ENCODE data around the gene MAGEB2. TPM values are rescaled to one million over a fixed set of nuclear protein-coding genes. Genes with fewer than 3 reads are reported as not detected.

The MAGEB2 gene
- total and polyA plus RNA-seq, 10 of the 15 experiments (the other 5 are each of a cell fraction or from before 2014, with no cell fraction given): not detected

DNA sequence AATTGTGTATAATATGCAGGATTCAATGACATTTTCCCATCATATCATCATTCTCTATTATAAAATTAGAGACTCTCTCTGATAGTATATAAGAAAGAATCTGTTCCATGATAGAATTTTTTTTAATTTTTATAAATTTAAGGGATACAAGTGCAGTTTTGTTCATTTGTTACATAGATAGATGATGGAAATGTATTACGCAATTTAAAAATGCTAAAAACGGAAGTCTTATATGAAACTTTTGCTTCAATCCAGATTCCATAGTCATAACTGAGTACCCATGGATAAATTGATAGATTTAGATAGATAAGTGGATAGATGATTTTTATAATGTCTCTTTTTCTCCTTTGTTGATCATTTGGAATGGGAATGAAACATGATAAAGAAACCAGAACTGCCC lies 24.9 kb upstream of the MAGEB2 start:
- Histone ChIP-seq H3K4me2 (ENCODE audit: control insufficient read depth, insufficient read depth) (no peak overlapping the region), H3K4me3 (no peak overlapping the region), H3K9ac (ENCODE audit: control insufficient read depth, insufficient read depth, low read length) (no peak overlapping the region), H4K20me1 (ENCODE audit: control insufficient read depth, insufficient read depth) (no peaks in the 10 kb centered on the region), H3K36me3 (ENCODE audit: control insufficient read depth in 2 of 2, insufficient read depth in 2 of 2, low read length in 1 of 2) (no peaks in the 10 kb centered on the region), H3K9me3 (replicated peaks; ENCODE audit: control insufficient read depth, insufficient read depth, low read length) (no peaks in the 10 kb centered on the region), H3K27me3 (replicated peaks in 1 of 2; ENCODE audit: control insufficient read depth in 2 of 2, insufficient read depth in 2 of 2, low read length in 1 of 2) (no peaks in the 10 kb centered on the region), H2AFZ (ENCODE audit: control insufficient read depth, low read depth, low read length) (no peak overlapping the region), H3K27ac (ENCODE audit: control insufficient read depth, insufficient read depth) (no peak overlapping the region), H3K79me2 (ENCODE audit: control insufficient read depth, insufficient read depth, low read length) (no peaks in the 10 kb centered on the region), H3K4me1 (ENCODE audit: control insufficient read depth, insufficient read depth, low read length) (no peaks in the 10 kb centered on the region)
- FAIRE-seq (no peak), DNase-seq (ENCODE audit: low read depth, low spot score) (no peak), ATAC-seq (no peak)
- in situ Hi-C loops (cut with MboI): no loop called here
- intact Hi-C loops (cut with micrococcal nuclease; ENCODE audit: unreplicated experiment): no loop called here
- ChIA-PET SMC1A (ENCODE audit: uncharacterized antibody, unreplicated experiment) (no interaction called here), RAD21 (ENCODE audit: unreplicated experiment) (no interaction called here), CTCF (no interaction called here), POLR2A (no interaction called here)
- 74% methylated on average over 2 of the region's 2 CpGs for WGBS (ENCODE audit: insufficient coverage, insufficient replicate concordance, low lambda C conversion rate, missing lambda C conversion rate)
- no TSS peak for BruUV-seq (replicated peaks)
- no peak for TF ChIP-seq MYB (IDR thresholded peaks at IDR 0.05; ENCODE audit: borderline replicate concordance, low read depth, low read length)
- TF ChIP-seq KDM1A (IDR thresholded peaks at IDR 0.05; ENCODE audit: borderline replicate concordance): no peak
- TF ChIP-seq WRNIP1 (IDR thresholded peaks at IDR 0.05; ENCODE audit: borderline replicate concordance, low read depth, low read length): no peak
- TF ChIP-seq, protein P1, sequence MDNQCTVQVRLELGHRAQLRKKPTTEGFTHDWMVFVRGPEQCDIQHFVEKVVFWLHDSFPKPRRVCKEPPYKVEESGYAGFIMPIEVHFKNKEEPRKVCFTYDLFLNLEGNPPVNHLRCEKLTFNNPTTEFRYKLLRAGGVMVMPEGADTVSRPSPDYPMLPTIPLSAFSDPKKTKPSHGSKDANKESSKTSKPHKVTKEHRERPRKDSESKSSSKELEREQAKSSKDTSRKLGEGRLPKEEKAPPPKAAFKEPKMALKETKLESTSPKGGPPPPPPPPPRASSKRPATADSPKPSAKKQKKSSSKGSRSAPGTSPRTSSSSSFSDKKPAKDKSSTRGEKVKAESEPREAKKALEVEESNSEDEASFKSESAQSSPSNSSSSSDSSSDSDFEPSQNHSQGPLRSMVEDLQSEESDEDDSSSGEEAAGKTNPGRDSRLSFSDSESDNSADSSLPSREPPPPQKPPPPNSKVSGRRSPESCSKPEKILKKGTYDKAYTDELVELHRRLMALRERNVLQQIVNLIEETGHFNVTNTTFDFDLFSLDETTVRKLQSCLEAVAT (IDR thresholded peaks at IDR 0.05): no peak
- TF ChIP-seq, protein P2, sequence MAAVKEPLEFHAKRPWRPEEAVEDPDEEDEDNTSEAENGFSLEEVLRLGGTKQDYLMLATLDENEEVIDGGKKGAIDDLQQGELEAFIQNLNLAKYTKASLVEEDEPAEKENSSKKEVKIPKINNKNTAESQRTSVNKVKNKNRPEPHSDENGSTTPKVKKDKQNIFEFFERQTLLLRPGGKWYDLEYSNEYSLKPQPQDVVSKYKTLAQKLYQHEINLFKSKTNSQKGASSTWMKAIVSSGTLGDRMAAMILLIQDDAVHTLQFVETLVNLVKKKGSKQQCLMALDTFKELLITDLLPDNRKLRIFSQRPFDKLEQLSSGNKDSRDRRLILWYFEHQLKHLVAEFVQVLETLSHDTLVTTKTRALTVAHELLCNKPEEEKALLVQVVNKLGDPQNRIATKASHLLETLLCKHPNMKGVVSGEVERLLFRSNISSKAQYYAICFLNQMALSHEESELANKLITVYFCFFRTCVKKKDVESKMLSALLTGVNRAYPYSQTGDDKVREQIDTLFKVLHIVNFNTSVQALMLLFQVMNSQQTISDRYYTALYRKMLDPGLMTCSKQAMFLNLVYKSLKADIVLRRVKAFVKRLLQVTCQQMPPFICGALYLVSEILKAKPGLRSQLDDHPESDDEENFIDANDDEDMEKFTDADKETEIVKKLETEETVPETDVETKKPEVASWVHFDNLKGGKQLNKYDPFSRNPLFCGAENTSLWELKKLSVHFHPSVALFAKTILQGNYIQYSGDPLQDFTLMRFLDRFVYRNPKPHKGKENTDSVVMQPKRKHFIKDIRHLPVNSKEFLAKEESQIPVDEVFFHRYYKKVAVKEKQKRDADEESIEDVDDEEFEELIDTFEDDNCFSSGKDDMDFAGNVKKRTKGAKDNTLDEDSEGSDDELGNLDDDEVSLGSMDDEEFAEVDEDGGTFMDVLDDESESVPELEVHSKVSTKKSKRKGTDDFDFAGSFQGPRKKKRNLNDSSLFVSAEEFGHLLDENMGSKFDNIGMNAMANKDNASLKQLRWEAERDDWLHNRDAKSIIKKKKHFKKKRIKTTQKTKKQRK (IDR thresholded peaks at IDR 0.05; ENCODE audit: low read depth, low read length): no peak
- TF ChIP-seq ZNF622 (IDR thresholded peaks at IDR 0.05): no peak
- no peak for TF ChIP-seq CHD2 (IDR thresholded peaks at IDR 0.05; ENCODE audit: borderline replicate concordance, low read depth, low read length)
- TF ChIP-seq SUZ12 (IDR thresholded peaks at IDR 0.05; ENCODE audit: unreplicated experiment): no peak
- TF ChIP-seq, protein P3, sequence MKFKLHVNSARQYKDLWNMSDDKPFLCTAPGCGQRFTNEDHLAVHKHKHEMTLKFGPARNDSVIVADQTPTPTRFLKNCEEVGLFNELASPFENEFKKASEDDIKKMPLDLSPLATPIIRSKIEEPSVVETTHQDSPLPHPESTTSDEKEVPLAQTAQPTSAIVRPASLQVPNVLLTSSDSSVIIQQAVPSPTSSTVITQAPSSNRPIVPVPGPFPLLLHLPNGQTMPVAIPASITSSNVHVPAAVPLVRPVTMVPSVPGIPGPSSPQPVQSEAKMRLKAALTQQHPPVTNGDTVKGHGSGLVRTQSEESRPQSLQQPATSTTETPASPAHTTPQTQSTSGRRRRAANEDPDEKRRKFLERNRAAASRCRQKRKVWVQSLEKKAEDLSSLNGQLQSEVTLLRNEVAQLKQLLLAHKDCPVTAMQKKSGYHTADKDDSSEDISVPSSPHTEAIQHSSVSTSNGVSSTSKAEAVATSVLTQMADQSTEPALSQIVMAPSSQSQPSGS (IDR thresholded peaks at IDR 0.05; ENCODE audit: low read length): no peak
- no peak for TF ChIP-seq YBX1 (IDR thresholded peaks at IDR 0.05)
- no peak for TF ChIP-seq RAD51 (IDR thresholded peaks at IDR 0.05)
- TF ChIP-seq, protein P4, sequence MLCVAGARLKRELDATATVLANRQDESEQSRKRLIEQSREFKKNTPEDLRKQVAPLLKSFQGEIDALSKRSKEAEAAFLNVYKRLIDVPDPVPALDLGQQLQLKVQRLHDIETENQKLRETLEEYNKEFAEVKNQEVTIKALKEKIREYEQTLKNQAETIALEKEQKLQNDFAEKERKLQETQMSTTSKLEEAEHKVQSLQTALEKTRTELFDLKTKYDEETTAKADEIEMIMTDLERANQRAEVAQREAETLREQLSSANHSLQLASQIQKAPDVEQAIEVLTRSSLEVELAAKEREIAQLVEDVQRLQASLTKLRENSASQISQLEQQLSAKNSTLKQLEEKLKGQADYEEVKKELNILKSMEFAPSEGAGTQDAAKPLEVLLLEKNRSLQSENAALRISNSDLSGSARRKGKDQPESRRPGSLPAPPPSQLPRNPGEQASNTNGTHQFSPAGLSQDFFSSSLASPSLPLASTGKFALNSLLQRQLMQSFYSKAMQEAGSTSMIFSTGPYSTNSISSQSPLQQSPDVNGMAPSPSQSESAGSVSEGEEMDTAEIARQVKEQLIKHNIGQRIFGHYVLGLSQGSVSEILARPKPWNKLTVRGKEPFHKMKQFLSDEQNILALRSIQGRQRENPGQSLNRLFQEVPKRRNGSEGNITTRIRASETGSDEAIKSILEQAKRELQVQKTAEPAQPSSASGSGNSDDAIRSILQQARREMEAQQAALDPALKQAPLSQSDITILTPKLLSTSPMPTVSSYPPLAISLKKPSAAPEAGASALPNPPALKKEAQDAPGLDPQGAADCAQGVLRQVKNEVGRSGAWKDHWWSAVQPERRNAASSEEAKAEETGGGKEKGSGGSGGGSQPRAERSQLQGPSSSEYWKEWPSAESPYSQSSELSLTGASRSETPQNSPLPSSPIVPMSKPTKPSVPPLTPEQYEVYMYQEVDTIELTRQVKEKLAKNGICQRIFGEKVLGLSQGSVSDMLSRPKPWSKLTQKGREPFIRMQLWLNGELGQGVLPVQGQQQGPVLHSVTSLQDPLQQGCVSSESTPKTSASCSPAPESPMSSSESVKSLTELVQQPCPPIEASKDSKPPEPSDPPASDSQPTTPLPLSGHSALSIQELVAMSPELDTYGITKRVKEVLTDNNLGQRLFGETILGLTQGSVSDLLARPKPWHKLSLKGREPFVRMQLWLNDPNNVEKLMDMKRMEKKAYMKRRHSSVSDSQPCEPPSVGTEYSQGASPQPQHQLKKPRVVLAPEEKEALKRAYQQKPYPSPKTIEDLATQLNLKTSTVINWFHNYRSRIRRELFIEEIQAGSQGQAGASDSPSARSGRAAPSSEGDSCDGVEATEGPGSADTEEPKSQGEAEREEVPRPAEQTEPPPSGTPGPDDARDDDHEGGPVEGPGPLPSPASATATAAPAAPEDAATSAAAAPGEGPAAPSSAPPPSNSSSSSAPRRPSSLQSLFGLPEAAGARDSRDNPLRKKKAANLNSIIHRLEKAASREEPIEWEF (IDR thresholded peaks at IDR 0.05; ENCODE audit: insufficient replicate concordance, low read depth, low read length): no peak
- no peak for TF ChIP-seq HCFC1 (IDR thresholded peaks at IDR 0.05; ENCODE audit: low read length)
- no peak for TF ChIP-seq SREBF1 (IDR thresholded peaks at IDR 0.05; ENCODE audit: low read length)
- TF ChIP-seq SP1 (IDR thresholded peaks at IDR 0.05; ENCODE audit: low read depth, low read length): no peak

All from GM12878 (cell line).